Right lobe of liver (tissue), 4 donors: ENCODE data around the gene SMPD3.

Experiments
- CTCF ChIP-seq, 4 donors: fragments of 200-600 bp in 3 of 4; fragments of 450-650 bp in 1 of 4; IDR thresholded peaks; one replicate each; pipeline versions ENCODE4 v1.5.1 to v1.8.0; 2016 to 2022; ENCODE audit warnings: antibody characterized with exemption in 4 of 4, mild to moderate bottlenecking in 2 of 4
- POLR2A ChIP-seq: fragments of 450-650 bp; IDR thresholded peaks from one replicate; pipeline ENCODE4 v1.6.1; 2017; ENCODE audit warnings: antibody characterized with exemption, mild to moderate bottlenecking
- donor health status: DM: no; HTN: no; CAD: no.
- donor health status: DM: no; HTN: no; CAD: no.
- donor health status: DM: no; HTN: yes; CAD: no.

- no peak for TF ChIP-seq CTCF (IDR thresholded peaks at IDR 0.05)
- no peak for TF ChIP-seq POLR2A
These were observed 53.0 kb downstream of the SMPD3 start for GRCh38 chr16:68395167-68395786.
